K562 (cell line): ENCODE data around the gene TENM3. TPM values are rescaled to one million over a fixed set of nuclear protein-coding genes. Genes with fewer than 3 reads are reported as not detected.

ENCODE experiments used
- ATAC-seq: fragments of 200-7000 bp; cut with Tn5 transposase; 3 replicates; pipeline ENCODE4 v1.9.1; 2020; ENCODE audit warnings: moderate library complexity
- BruUV-seq: library from RNA; stranded (reverse); fragments of 400-500 nt; replicated peaks from 2 replicates; lab custom pipeline; 2021; lab: Mats Ljungman, UMichigan
- CTCF ChIA-PET: fragments of 300-600 bp; formaldehyde crosslinking; extraction: SDS; loops from one replicate; lab custom pipeline; 2021; ENCODE audit warnings: low intra/inter-chr PET ratio; lab: Yijun Ruan, JAX
- POLR2A ChIA-PET: fragments of 300-600, 350-650 bp; sonication (Branson Sonifier 250); formaldehyde crosslinking; extraction: SDS; loops from one replicate; lab custom pipeline; 2021; ENCODE audit warnings: antibody characterized with exemption, inconsistent platforms; lab: Yijun Ruan, JAX
- DNase-seq, 4 experiments: peaks; one replicate each; pipeline versions ENCODE4 v3.0.0 to v3.0.0-alpha.2; 2011 to 2018; ENCODE audit warnings: low spot score in 3 of 4, mixed read lengths in 3 of 4; ENCODE audit errors: extremely low read depth in 1 of 4
- FAIRE-seq: peaks from 2 replicates; lab custom pipeline; 2011; peaks lifted over from hg19 to GRCh38; lab: Jason Lieb, UNC
- H2AFZ ChIP-seq: 2 replicates; pipeline ENCODE4 v1.6.0; 2011; ENCODE audit warnings: low read depth, low read length, control low read depth, inconsistent platforms
- H3K27ac ChIP-seq: fragments of 200-600 bp; 3 replicates; pipeline ENCODE4 v1.8.0; 2011; ENCODE audit warnings: low read depth, mild to moderate bottlenecking, control low read depth, inconsistent platforms, low read length, moderate library complexity, mixed read lengths; ENCODE audit errors: extremely low read depth
- H3K27me3 ChIP-seq, 2 experiments: fragments of 300-600 bp in 1 of 2; 2 replicates in 1 of 2; 3 replicates in 1 of 2; pipeline versions ENCODE4 v1.6.0 to v1.8.0; 2011; ENCODE audit warnings: inconsistent platforms in 2 of 2, low read length in 2 of 2, mild to moderate bottlenecking in 1 of 2, mixed read lengths in 1 of 2, moderate library complexity in 1 of 2; ENCODE audit not compliant: control insufficient read depth in 2 of 2, insufficient read depth in 2 of 2
- H3K36me3 ChIP-seq: fragments of 300-600 bp; 3 replicates; pipeline ENCODE4 v1.8.0; 2011; ENCODE audit warnings: mild to moderate bottlenecking, low read length, inconsistent platforms; ENCODE audit not compliant: control insufficient read depth, insufficient read depth
- H3K4me1 ChIP-seq, 2 experiments: fragments of 200-600 bp in 1 of 2; replicated peaks in 1 of 2; 2 replicates in 1 of 2; 3 replicates in 1 of 2; pipeline versions ENCODE4 v1.5.1 to v1.8.0; 2011; ENCODE audit warnings: inconsistent platforms in 2 of 2, low read length in 2 of 2, mild to moderate bottlenecking in 1 of 2, mixed read lengths in 1 of 2, moderate library complexity in 1 of 2; ENCODE audit not compliant: control insufficient read depth in 2 of 2, insufficient read depth in 2 of 2
- H3K4me2 ChIP-seq: 2 replicates; pipeline ENCODE4 v1.6.1; 2011; ENCODE audit warnings: low read length, control low read depth, inconsistent platforms, mixed read lengths; ENCODE audit not compliant: insufficient read depth
- H3K4me3 ChIP-seq: fragments of 200-600 bp; sonication (generic), shearing (Covaris generic); 2 replicates; pipeline ENCODE4 v1.5.1; 2016; ENCODE audit warnings: control low read depth, inconsistent platforms
- H3K79me2 ChIP-seq: fragments of 200-600 bp; 3 replicates; pipeline ENCODE4 v1.8.0; 2011; ENCODE audit warnings: low read length, inconsistent platforms; ENCODE audit not compliant: control insufficient read depth, insufficient read depth
- H3K9ac ChIP-seq, 2 experiments: 2 replicates each; pipeline versions ENCODE4 v1.6.0 to v1.6.1; 2011; ENCODE audit warnings: low read depth in 2 of 2, low read length in 2 of 2, control low read depth in 1 of 2, inconsistent platforms in 1 of 2, mild to moderate bottlenecking in 1 of 2, mixed read lengths in 1 of 2; ENCODE audit not compliant: insufficient read depth in 1 of 2
- H3K9me1 ChIP-seq: one replicate; pipeline ENCODE4 v1.6.0; 2011; ENCODE audit warnings: inconsistent platforms, mild to moderate bottlenecking, low read length, moderate library complexity; ENCODE audit not compliant: control insufficient read depth, insufficient read depth
- H3K9me3 ChIP-seq: replicated peaks from 2 replicates; pipeline ENCODE4 v1.5.1; 2011; ENCODE audit warnings: low read depth, low read length, inconsistent platforms; ENCODE audit not compliant: control insufficient read depth, insufficient read depth
- H4K20me1 ChIP-seq: replicated peaks from 2 replicates; pipeline ENCODE4 v1.6.1; 2011; ENCODE audit warnings: low read length, inconsistent platforms, mixed read lengths; ENCODE audit not compliant: control insufficient read depth, insufficient read depth
- FOXJ3 ChIP-seq: sonication (generic); formaldehyde crosslinking; IDR thresholded peaks from 2 replicates; pipeline ENCODE4 v1.4.0; 2020; ENCODE audit warnings: mild to moderate bottlenecking, missing genetic modification reagents
- HLTF ChIP-seq: fragments of 450-650 bp; IDR thresholded peaks from 2 replicates; pipeline ENCODE4 v1.6.1; 2016
- STAT5B ChIP-seq: fragments of 250-450 bp; sonication (Bioruptor Pico); IDR thresholded peaks from 2 replicates; pipeline ENCODE4 v1.8.0; 2021; ENCODE audit warnings: mild to moderate bottlenecking, inconsistent platforms
- ZFP1 ChIP-seq: fragments of 450-650 bp; formaldehyde crosslinking; IDR thresholded peaks from 2 replicates; pipeline ENCODE4 v1.4.0; 2020; ENCODE audit warnings: mild to moderate bottlenecking, mixed read lengths
- ZNF217 ChIP-seq: sonication (generic); formaldehyde crosslinking; IDR thresholded peaks from 2 replicates; pipeline ENCODE4 v1.8.0; 2022; ENCODE audit warnings: mild to moderate bottlenecking, missing genetic modification reagents
- ZNF511 ChIP-seq: sonication (generic); formaldehyde crosslinking; IDR thresholded peaks from 2 replicates; pipeline ENCODE4 v1.8.0; 2022; ENCODE audit warnings: mild to moderate bottlenecking, missing genetic modification reagents
- WGBS: fragments of 100-300 bp; shearing (Covaris generic); methylation state at CpG from one replicate; pipeline ENCODE4 v1.1.6; 2016; ENCODE audit warnings: low coverage, mixed read lengths; ENCODE audit not compliant: insufficient coverage; ENCODE audit errors: missing lambda C conversion rate; 5-methylcytosine and 5-hydroxymethylcytosine counted together
- in situ Hi-C: fragments of 300-500 bp; cut with MboI; formaldehyde crosslinking; loops from 4 replicates; pipeline ENCODE4 v1.15.0; 2018; ENCODE audit warnings: inconsistent platforms, mixed read lengths
- intact Hi-C: fragments of 100-400 bp; cut with micrococcal nuclease; formaldehyde crosslinking; loops from 2 replicates; pipeline ENCODE4 v1.14.2; 2022
- polyA plus RNA-seq, 8 experiments: library from polyadenylated mRNA; depleted of rRNA in 4 of 8; stranded (reverse) in 5 of 8; unstranded in 3 of 8; fragments of >200 nt; fragmentation: Nextera tagmentation in 2 of 8; fragmentation: Illumina TruSeq in 1 of 8; extraction: Ambion mirVana in 2 of 8; extraction: Trizol in 1 of 8; gene quantifications; 2 replicates each; pipeline versions ENCODE4 v1.2.1 to v1.2.3, GENCODE V29; 2011 to 2014; ENCODE audit warnings: inconsistent platforms in 1 of 8, missing spikeins in 1 of 8
- total RNA-seq, 7 experiments: library from RNA; depleted of rRNA in 6 of 7; stranded (reverse); fragments of >200 nt in 6 of 7; fragmentation: Illumina TruSeq in 2 of 7; extraction: Trizol in 2 of 7; gene quantifications; 2 replicates each; pipeline versions ENCODE4 v1.2.1 to v1.2.3, GENCODE V29; 2011 to 2021; ENCODE audit warnings: low replicate concordance in 1 of 7
- TF ChIP-seq, protein P1 (sequence below): fragments of 250-450 bp; sonication (Bioruptor Pico); IDR thresholded peaks from 2 replicates; pipeline ENCODE4 v1.5.0; 2021

The TENM3 gene
- total and polyA plus RNA-seq, 9 of the 15 experiments (the other 6 are each of a cell fraction or from before 2014, with no cell fraction given), result 0.01 to 0.02 TPM; not detected in 7

DNA sequence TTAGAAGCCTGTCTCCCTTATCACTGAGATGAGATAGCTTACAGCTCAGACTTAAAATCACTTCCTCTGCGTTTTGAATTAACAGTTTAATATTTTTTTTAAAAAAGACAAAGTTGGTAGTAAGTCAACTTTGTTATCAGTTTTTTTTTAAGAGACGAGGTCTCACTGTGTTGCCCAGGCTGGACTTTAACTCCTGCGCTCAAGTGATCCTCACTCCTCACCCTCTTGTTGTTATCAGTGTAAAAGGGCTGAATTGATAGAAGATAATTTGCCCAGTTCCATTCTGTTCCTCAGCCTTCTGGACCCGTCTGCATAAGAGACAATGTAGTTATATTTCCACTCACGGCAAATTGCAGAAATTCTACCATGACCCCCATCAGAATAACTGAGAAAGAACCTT lies 428.5 kb downstream of the TENM3 start:
- no peaks in the 10 kb centered on the region for H3K79me2 ChIP-seq
- TF ChIP-seq ZFP1 (CRISPR knock-in tag) (no peak), ZNF217 (CRISPR knock-in tag) (no peak), ZNF511 (CRISPR knock-in tag) (no peak), STAT5B (CRISPR knock-in tag) (no peak), FOXJ3 (no peak), HLTF (no peak)
- TF ChIP-seq, protein P1, sequence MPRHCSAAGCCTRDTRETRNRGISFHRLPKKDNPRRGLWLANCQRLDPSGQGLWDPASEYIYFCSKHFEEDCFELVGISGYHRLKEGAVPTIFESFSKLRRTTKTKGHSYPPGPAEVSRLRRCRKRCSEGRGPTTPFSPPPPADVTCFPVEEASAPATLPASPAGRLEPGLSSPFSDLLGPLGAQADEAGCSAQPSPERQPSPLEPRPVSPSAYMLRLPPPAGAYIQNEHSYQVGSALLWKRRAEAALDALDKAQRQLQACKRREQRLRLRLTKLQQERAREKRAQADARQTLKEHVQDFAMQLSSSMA (CRISPR knock-in tag), result no peak
- no peaks in the 10 kb centered on the region for H3K4me1 ChIP-seq
- in situ Hi-C loops, result no loop called here
- DNase-seq (no peak), ATAC-seq (no peak), FAIRE-seq (no peak)
- H3K36me3 ChIP-seq, result no peaks in the 10 kb centered on the region
- H4K20me1 ChIP-seq, result no peaks in the 10 kb centered on the region
- H3K27me3 ChIP-seq, result peaks cover 0 to 4% of the 10 kb centered on the region in 2 experiments; a peak in 1 of 5 replicates
- no peaks in the 10 kb centered on the region for H3K9me1 ChIP-seq
- H3K9me3 ChIP-seq, result no peaks in the 10 kb centered on the region
- no peak overlapping the region for H3K4me2 ChIP-seq
- H2AFZ ChIP-seq, result no peak overlapping the region
- no peak overlapping the region for H3K9ac ChIP-seq
- H3K4me3 ChIP-seq, result no peak overlapping the region
- BruUV-seq, result no TSS peak
- ChIA-PET POLR2A (no interaction called here), CTCF (no interaction called here)
- 2% methylated on average over 5 of the region's 5 CpGs for WGBS
- intact Hi-C loops, result no loop called here
- no peak overlapping the region for H3K27ac ChIP-seq
